Endothelial cell of umbilical vein (primary cell): ENCODE results near the gene SLC25A1. TPM values are rescaled to one million over a fixed set of nuclear protein-coding genes. Genes with fewer than 3 reads are reported as not detected.

ENCODE experiments used
- BruUV-seq: library from RNA; stranded (reverse); fragments of 400-500 nt; replicated peaks from 2 replicates; lab custom pipeline; 2021; lab: Mats Ljungman, UMichigan
- CTCF ChIA-PET: fragments of 300-600, 350-600 bp; sonication (Branson Sonifier 250); formaldehyde crosslinking; loops from one replicate; lab custom pipeline; 2021; ENCODE audit warnings: antibody characterized with exemption, inconsistent platforms; lab: Charles Lee
- POLR2A ChIA-PET: fragments of 300-600, 350-600 bp; sonication (Branson Sonifier 250); formaldehyde crosslinking; loops from one replicate; lab custom pipeline; 2021; ENCODE audit warnings: antibody characterized with exemption, inconsistent platforms; lab: Charles Lee
- DNase-seq: peaks from one replicate; pipeline ENCODE4 v3.0.0-alpha.2; 2011; ENCODE audit warnings: low read depth, low spot score
- FAIRE-seq: peaks from 2 replicates; lab custom pipeline; 2011; peaks lifted over from hg19 to GRCh38; lab: Jason Lieb, UNC
- H2AFZ ChIP-seq: 2 replicates; pipeline ENCODE4 v1.6.0; 2012; ENCODE audit warnings: low read depth, low read length, control low read depth, inconsistent platforms
- H3K27ac ChIP-seq: 2 replicates; pipeline ENCODE4 v1.5.1; 2011; ENCODE audit warnings: low read depth, mild to moderate bottlenecking, control low read depth, low read length, moderate library complexity; ENCODE audit not compliant: insufficient read depth
- H3K27me3 ChIP-seq, 2 experiments: 2 replicates each; pipeline versions ENCODE4 v1.6.0 to v1.6.1; 2011; ENCODE audit warnings: low read length in 2 of 2, mixed read lengths in 1 of 2; ENCODE audit not compliant: control insufficient read depth in 2 of 2, insufficient read depth in 2 of 2
- H3K36me3 ChIP-seq, 2 experiments: 2 replicates in 1 of 2; 3 replicates in 1 of 2; pipeline ENCODE4 v1.5.1; 2011; ENCODE audit warnings: low read length in 2 of 2, mild to moderate bottlenecking in 1 of 2, moderate library complexity in 1 of 2; ENCODE audit not compliant: control insufficient read depth in 2 of 2, insufficient read depth in 2 of 2; ENCODE audit errors: extremely low read depth in 1 of 2
- H3K4me1 ChIP-seq: 3 replicates; pipeline ENCODE4 v1.5.1; 2011; ENCODE audit warnings: mild to moderate bottlenecking, low read length; ENCODE audit not compliant: control insufficient read depth, insufficient read depth; ENCODE audit errors: extremely low read depth
- H3K4me2 ChIP-seq: 2 replicates; pipeline ENCODE4 v1.6.1; 2011; ENCODE audit warnings: low read length, control low read depth, mixed read lengths; ENCODE audit not compliant: insufficient read depth
- H3K4me3 ChIP-seq, 3 experiments: fragments of 200-600 bp in 1 of 3; sonication (generic), shearing (Covaris generic) in 1 of 3; replicated peaks in 1 of 3; 2 replicates each; pipeline ENCODE4 v1.5.1; 2011 to 2016; ENCODE audit warnings: control low read depth in 3 of 3, low read length in 3 of 3, mild to moderate bottlenecking in 2 of 3, inconsistent platforms in 1 of 3, low read depth in 1 of 3, moderate library complexity in 1 of 3; ENCODE audit not compliant: insufficient read depth in 1 of 3
- H3K79me2 ChIP-seq: 2 replicates; pipeline ENCODE4 v1.6.0; 2012; ENCODE audit warnings: low read length, inconsistent platforms; ENCODE audit not compliant: control insufficient read depth, insufficient read depth
- H3K9ac ChIP-seq: replicated peaks from 2 replicates; pipeline ENCODE3; 2011; ENCODE audit warnings: low read length, control low read depth; ENCODE audit not compliant: insufficient read depth; ENCODE audit errors: extremely low read depth
- H3K9me1 ChIP-seq: replicated peaks from 3 replicates; pipeline ENCODE4 v1.6.0; 2011; ENCODE audit warnings: mild to moderate bottlenecking, low read length; ENCODE audit not compliant: control insufficient read depth, insufficient read depth; ENCODE audit errors: extremely low read depth
- H3K9me3 ChIP-seq: replicated peaks from 2 replicates; pipeline ENCODE4 v1.5.1; 2012; ENCODE audit warnings: low read length, inconsistent platforms; ENCODE audit not compliant: control insufficient read depth, insufficient read depth
- H4K20me1 ChIP-seq: replicated peaks from 2 replicates; pipeline ENCODE3; 2011; ENCODE audit warnings: mild to moderate bottlenecking, low read length; ENCODE audit not compliant: control insufficient read depth, insufficient read depth; ENCODE audit errors: extremely low read depth
- CTCF ChIP-seq, 2 donors: IDR thresholded peaks; 1 replicate in 1 of 2; 2 replicates in 1 of 2; pipeline ENCODE4 v1.5.1; 2011; ENCODE audit warnings: low read length in 2 of 2, mild to moderate bottlenecking in 2 of 2, moderate library complexity in 2 of 2, control low read depth in 1 of 2, inconsistent platforms in 1 of 2, low read depth in 1 of 2; ENCODE audit not compliant: insufficient read depth in 1 of 2; ENCODE audit errors: extremely low read depth in 1 of 2
- EZH2 ChIP-seq: IDR thresholded peaks from 2 replicates; pipeline ENCODE4 v1.6.1; 2012; ENCODE audit warnings: borderline replicate concordance, low read depth, mild to moderate bottlenecking, moderate library complexity, low read length, inconsistent platforms; ENCODE audit not compliant: severe bottlenecking
- FOS ChIP-seq: IDR thresholded peaks from 2 replicates; pipeline ENCODE4 v1.6.1; 2011; ENCODE audit warnings: mild to moderate bottlenecking, low read length, moderate library complexity, borderline replicate concordance; ENCODE audit not compliant: insufficient read depth
- GATA2 ChIP-seq: IDR thresholded peaks from 2 replicates; pipeline ENCODE4 v1.7.0; 2011; ENCODE audit warnings: low read depth, mild to moderate bottlenecking, moderate library complexity, mixed read lengths, low read length; ENCODE audit not compliant: insufficient read length, insufficient read depth
- JUN ChIP-seq: IDR thresholded peaks from 2 replicates; pipeline ENCODE4 v1.6.1; 2011; ENCODE audit warnings: borderline replicate concordance, low read depth; ENCODE audit not compliant: insufficient read length, insufficient read depth
- MYC ChIP-seq: IDR thresholded peaks from one replicate; pipeline ENCODE4 v1.6.1; 2011; ENCODE audit warnings: mild to moderate bottlenecking, low read depth, low read length
- POLR2A ChIP-seq: IDR thresholded peaks from 2 replicates; pipeline ENCODE4 v1.6.1; 2012; ENCODE audit warnings: low read depth, mild to moderate bottlenecking, control low read depth, low read length
- POLR2AphosphoS5 ChIP-seq: IDR thresholded peaks from 2 replicates; pipeline ENCODE4 v1.6.1; 2012; ENCODE audit warnings: low read depth, mild to moderate bottlenecking, control low read depth, low read length, moderate library complexity; ENCODE audit not compliant: insufficient read depth
- dilution Hi-C: fragments of 300-500 bp; cut with MboI; formaldehyde crosslinking; loops from one replicate; pipeline ENCODE4 v1.15.0; 2019; ENCODE audit warnings: low sequenced_read_pairs; ENCODE audit not compliant: extremely low pct_ligation_motif_present
- intact Hi-C: fragments of 100-400 bp; cut with micrococcal nuclease; formaldehyde crosslinking; loops from one replicate; pipeline ENCODE4 v1.10.0; 2022
- polyA plus RNA-seq, 4 experiments: library from polyadenylated mRNA; depleted of rRNA in 3 of 4; stranded (reverse) in 3 of 4; unstranded in 1 of 4; fragments of >200 nt; gene quantifications; 2 replicates each; pipeline versions ENCODE4 v1.2.1 to v1.2.3, GENCODE V29; 2011 to 2012; ENCODE audit warnings: missing spikeins in 1 of 4
- total RNA-seq: library from RNA; stranded (reverse); gene quantifications from 2 replicates; pipeline ENCODE4 v1.2.3, GENCODE V29; 2021
- TF ChIP-seq, protein P1 (sequence below): IDR thresholded peaks from 2 replicates; pipeline ENCODE4 v1.6.1; 2011; ENCODE audit not compliant: insufficient read depth, insufficient read length

The SLC25A1 gene
- total and polyA plus RNA-seq, 2 donors (not counting 3 experiments of a cell fraction or from before 2014, with no cell fraction given): 80.0 to 94.5 TPM

DNA sequence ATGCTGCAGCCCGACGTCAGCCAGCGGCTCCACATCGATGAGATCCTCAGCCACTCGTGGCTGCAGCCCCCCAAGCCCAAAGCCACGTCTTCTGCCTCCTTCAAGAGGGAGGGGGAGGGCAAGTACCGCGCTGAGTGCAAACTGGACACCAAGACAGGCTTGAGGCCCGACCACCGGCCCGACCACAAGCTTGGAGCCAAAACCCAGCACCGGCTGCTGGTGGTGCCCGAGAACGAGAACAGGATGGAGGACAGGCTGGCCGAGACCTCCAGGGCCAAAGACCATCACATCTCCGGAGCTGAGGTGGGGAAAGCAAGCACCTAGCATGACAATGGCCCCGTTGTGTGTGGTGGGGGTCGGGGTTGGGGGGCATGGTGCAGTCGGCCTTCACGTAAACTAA is 46.4 kb downstream of the SLC25A1 start:
- H3K79me2 ChIP-seq: no peaks in the 10 kb centered on the region
- no peak overlapping the region for H3K9ac ChIP-seq
- no peak overlapping the region for H3K4me3 ChIP-seq
- H3K9me1 ChIP-seq: no peaks in the 10 kb centered on the region
- dilution Hi-C loops: no loop called here
- DNase-seq (no peak), FAIRE-seq (no peak)
- no TSS peak for BruUV-seq
- H4K20me1 ChIP-seq: no peaks in the 10 kb centered on the region
- H2AFZ ChIP-seq: no peak overlapping the region
- no peak overlapping the region for H3K27ac ChIP-seq
- TF ChIP-seq JUN (no peak), FOS (no peak), GATA2 (no peak), MYC (no peak), CTCF (IDR thresholded peaks at IDR 0.05; ENCODE audit: extremely low read depth in 1 of 2, insufficient read depth in 1 of 2, low read depth in 1 of 2, low read length in 2 of 2) (no peak), EZH2 (no peak), POLR2AphosphoS5 (no peak), POLR2A (no peak)
- TF ChIP-seq, protein P1, sequence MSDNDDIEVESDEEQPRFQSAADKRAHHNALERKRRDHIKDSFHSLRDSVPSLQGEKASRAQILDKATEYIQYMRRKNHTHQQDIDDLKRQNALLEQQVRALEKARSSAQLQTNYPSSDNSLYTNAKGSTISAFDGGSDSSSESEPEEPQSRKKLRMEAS: no peak
- intact Hi-C loops: no loop called here
- H3K27me3 ChIP-seq: no peaks in the 10 kb centered on the region
- peaks cover 3 to 31% of the 10 kb centered on the region in 2 experiments for H3K36me3 ChIP-seq
- no peaks in the 10 kb centered on the region for H3K4me1 ChIP-seq
- POLR2A ChIA-PET: no interaction called here
- CTCF ChIA-PET: interaction anchor here (3.5 kb wide), 1 partner anchor 12 kb away, joined by 12 read pairs; the partner anchor contains the start of gene ESS2
- H3K4me2 ChIP-seq: no peak overlapping the region
- no peaks in the 10 kb centered on the region for H3K9me3 ChIP-seq
